Retinal pigment epithelial cell (primary cell): ENCODE results near the gene REEP2.
A peak's percentile ranks its signal among the peaks of the same experiment; 100 is the strongest.

ENCODE experiments used
- DNase-seq: peaks from one replicate; pipeline ENCODE4 v3.0.0-alpha.2; 2010; ENCODE audit warnings: low read depth
- H3K4me3 ChIP-seq: 2 replicates; pipeline ENCODE4 v1.5.1; 2011; ENCODE audit warnings: mild to moderate bottlenecking, low read length, control low read depth, moderate library complexity
- CTCF ChIP-seq: conservative IDR thresholded peaks from 2 replicates; pipeline ENCODE4 v1.5.1; 2011; ENCODE audit warnings: low read depth, low read length, control low read depth, inconsistent platforms

The REEP2 gene

GRCh38 chr5:138463419-138464007 is 24.7 kb downstream of the REEP2 start:
- H3K4me3 ChIP-seq: peak overlapping the region; percentile 91
- TF ChIP-seq CTCF: peak; percentile 4
- DNase-seq: no peak

- TF ChIP-seq CTCF: peak; percentile 66
- peak overlapping the region; percentile 91 for H3K4me3 ChIP-seq
- peak; percentile 82 for DNase-seq
Measured at GRCh38 chr5:138464008-138464387, 25.1 kb downstream of the REEP2 start.

- TF ChIP-seq CTCF: no peak
- H3K4me3 ChIP-seq: peak overlapping the region; percentile 91
- DNase-seq: peak; percentile 96
Measured at GRCh38 chr5:138464388-138465260, 25.8 kb downstream of the REEP2 start.

GRCh38 chr5:138465261-138466124 is 26.6 kb downstream of the REEP2 start, which contains the start of gene EGR1:
EGR1 (plus strand) TSS chr5:138465479; CDS start chr5:138465762, 283 bp downstream.
- H3K4me3 ChIP-seq: peak within 1 kb of the TSS; percentile 91
- TF ChIP-seq CTCF: no peak
- peak; percentile 70 for DNase-seq

- peak overlapping the region; percentile 91 for H3K4me3 ChIP-seq
- DNase-seq: no peak
- TF ChIP-seq CTCF: no peak
Measured at GRCh38 chr5:138466125-138466899, 27.5 kb downstream of the REEP2 start.
